Right atrium auricular region (tissue), 2 donors: ENCODE results near the gene NAP1L1. TPM values are rescaled to one million over a fixed set of nuclear protein-coding genes. Genes with fewer than 3 reads are reported as not detected.

ENCODE experiments used
- DNase-seq: peaks from one replicate; pipeline ENCODE4 v3.0.0-alpha.2; 2019; ENCODE audit warnings: low spot score
- H3K27ac ChIP-seq, 2 donors: fragments of 200-600 bp; sonication (generic); 1 replicate in 1 of 2; 2 replicates in 1 of 2; pipeline ENCODE4 v1.5.1; 2016 to 2019
- H3K27me3 ChIP-seq, 2 donors: fragments of 200-600 bp; sonication (generic); one replicate each; pipeline versions ENCODE4 v1.5.1 to v1.6.0; 2017 to 2019
- H3K36me3 ChIP-seq: fragments of 200-600 bp; sonication (generic); one replicate; pipeline ENCODE4 v1.5.1; 2016
- H3K4me1 ChIP-seq, 2 donors: fragments of 200-600 bp; sonication (generic); one replicate each; pipeline versions ENCODE4 v1.5.1 to v1.6.0; 2017 to 2019
- H3K4me3 ChIP-seq, 2 donors: fragments of 200-600 bp; sonication (generic); 1 replicate in 1 of 2; 2 replicates in 1 of 2; pipeline ENCODE4 v1.5.1; 2017 to 2019; ENCODE audit warnings: mild to moderate bottlenecking in 1 of 2, moderate library complexity in 1 of 2
- H3K9me3 ChIP-seq, 2 donors: fragments of 200-600 bp; sonication (generic); one replicate each; pipeline ENCODE4 v1.5.1; 2019
- total RNA-seq, 2 donors: library from RNA; depleted of rRNA; stranded (reverse); fragments of >200 nt; gene quantifications; one replicate each; pipeline ENCODE4 v1.1.0, GENCODE V29; 2016
- TF ChIP-seq, protein P1 (sequence below), 2 donors: fragments of 200-600 bp; sonication (generic); IDR thresholded peaks; one replicate each; pipeline ENCODE4 v1.5.1; 2019; ENCODE audit warnings: antibody characterized with exemption in 2 of 2

The NAP1L1 gene
- total RNA-seq, 2 donors from 2014 or later = 255 to 332 TPM

DNA sequence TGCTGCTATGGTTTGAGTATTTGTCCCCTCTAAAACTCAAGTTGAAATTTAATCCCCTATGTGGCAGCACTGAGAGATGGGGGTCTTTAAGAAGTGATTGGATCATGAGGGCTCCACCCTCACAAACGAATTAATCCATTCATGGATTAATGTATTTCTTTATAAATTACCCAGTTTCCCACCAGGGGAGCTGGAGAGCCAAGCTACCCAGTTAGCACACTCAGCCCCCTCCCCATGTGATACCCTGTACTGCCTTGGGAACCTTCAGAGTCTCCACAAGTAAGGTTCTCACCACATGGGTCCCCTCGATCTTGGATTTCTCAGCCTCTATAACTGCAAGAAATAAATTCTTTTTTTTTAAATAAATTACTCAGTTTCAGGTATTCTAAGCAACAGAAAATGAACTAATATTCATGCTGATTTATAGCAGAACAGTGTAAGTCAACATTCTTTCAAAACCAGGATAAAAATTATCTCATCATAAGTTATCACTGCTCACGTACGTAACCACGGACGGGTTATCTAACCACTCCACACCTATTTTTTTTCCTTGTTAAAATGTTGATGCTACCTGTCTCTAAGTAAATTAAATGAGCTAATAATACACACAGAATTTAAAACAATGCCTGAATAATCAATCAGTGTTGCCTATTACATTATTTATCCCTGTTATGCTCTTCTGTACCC lies 3.6 kb downstream of the NAP1L1 start:
- peaks cover 6 to 13% of the 10 kb centered on the region in 2 donors for H3K9me3 ChIP-seq
- no peak overlapping the region for H3K4me3 ChIP-seq
- H3K36me3 ChIP-seq = no peaks in the 10 kb centered on the region
- no peak overlapping the region for H3K27ac ChIP-seq
- DNase-seq = no peak
- peaks cover 0 to 32% of the 10 kb centered on the region in 2 donors for H3K4me1 ChIP-seq
- H3K27me3 ChIP-seq = no peaks in the 10 kb centered on the region
- TF ChIP-seq, protein P1, sequence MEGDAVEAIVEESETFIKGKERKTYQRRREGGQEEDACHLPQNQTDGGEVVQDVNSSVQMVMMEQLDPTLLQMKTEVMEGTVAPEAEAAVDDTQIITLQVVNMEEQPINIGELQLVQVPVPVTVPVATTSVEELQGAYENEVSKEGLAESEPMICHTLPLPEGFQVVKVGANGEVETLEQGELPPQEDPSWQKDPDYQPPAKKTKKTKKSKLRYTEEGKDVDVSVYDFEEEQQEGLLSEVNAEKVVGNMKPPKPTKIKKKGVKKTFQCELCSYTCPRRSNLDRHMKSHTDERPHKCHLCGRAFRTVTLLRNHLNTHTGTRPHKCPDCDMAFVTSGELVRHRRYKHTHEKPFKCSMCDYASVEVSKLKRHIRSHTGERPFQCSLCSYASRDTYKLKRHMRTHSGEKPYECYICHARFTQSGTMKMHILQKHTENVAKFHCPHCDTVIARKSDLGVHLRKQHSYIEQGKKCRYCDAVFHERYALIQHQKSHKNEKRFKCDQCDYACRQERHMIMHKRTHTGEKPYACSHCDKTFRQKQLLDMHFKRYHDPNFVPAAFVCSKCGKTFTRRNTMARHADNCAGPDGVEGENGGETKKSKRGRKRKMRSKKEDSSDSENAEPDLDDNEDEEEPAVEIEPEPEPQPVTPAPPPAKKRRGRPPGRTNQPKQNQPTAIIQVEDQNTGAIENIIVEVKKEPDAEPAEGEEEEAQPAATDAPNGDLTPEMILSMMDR (IDR thresholded peaks at IDR 0.05) = no peak

DNA sequence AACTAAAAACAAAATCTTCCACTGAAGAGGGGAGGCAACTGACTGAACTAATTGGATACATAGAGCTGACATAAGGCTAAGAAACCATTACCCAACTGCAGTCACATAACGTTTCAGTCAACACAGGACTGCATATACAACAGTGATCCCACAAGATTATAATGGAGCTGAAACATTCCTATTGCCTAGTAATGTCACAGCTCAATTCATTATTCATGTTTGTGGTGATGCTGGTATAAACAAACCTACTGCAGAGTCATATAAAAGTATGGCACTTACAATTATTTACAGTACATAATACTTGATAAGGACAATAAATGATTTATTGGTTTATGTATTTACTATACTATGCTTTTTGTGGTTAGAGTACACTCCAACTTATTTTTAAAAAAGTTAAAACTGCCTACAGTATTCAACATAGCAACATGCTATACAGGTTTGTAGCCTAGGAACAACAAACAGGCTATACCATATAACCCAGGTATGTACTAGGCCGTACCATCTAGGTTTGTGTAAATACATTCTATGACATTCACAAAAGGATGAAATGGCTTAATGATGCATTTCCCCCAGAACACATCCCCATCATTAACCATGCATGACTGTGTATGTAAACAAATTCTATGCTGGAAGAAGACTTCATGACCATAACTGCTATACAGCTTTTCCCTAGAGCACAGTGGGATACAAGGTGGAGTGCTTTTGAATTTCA lies 4.3 kb downstream of the NAP1L1 start:
- H3K4me1 ChIP-seq = peaks cover 0 to 37% of the 10 kb centered on the region in 2 donors
- H3K27ac ChIP-seq = no peak overlapping the region
- peaks cover 6 to 13% of the 10 kb centered on the region in 2 donors for H3K9me3 ChIP-seq
- no peak for DNase-seq
- TF ChIP-seq, protein P1 (IDR thresholded peaks at IDR 0.05) = no peak
- no peaks in the 10 kb centered on the region for H3K36me3 ChIP-seq
- no peak overlapping the region for H3K4me3 ChIP-seq
- H3K27me3 ChIP-seq = no peaks in the 10 kb centered on the region

DNA sequence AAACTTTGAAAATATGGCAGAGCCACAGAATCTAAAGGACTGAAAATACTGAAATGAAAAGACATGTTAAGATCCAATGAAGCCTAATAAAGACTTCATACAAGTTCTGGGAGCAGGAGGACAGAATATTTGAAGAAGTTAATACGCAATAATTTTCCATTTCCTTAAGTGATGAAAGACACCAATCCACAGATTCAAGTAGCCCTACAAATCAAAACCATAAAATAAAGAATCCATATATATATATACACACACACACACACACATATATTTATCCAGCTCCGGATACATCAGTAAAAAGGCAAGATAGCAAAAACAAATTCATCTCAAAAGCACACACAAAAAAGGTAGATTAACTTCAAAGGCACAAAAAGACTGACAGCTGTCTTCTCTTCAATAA lies 5.7 kb downstream of the NAP1L1 start:
- H3K27ac ChIP-seq = no peak overlapping the region
- no peak for DNase-seq
- no peaks in the 10 kb centered on the region for H3K27me3 ChIP-seq
- no peak overlapping the region for H3K4me3 ChIP-seq
- TF ChIP-seq, protein P1 (IDR thresholded peaks at IDR 0.05) = no peak
- H3K4me1 ChIP-seq = peaks cover 0 to 49% of the 10 kb centered on the region in 2 donors
- H3K9me3 ChIP-seq = peaks cover 6 to 13% of the 10 kb centered on the region in 2 donors
- no peaks in the 10 kb centered on the region for H3K36me3 ChIP-seq

DNA sequence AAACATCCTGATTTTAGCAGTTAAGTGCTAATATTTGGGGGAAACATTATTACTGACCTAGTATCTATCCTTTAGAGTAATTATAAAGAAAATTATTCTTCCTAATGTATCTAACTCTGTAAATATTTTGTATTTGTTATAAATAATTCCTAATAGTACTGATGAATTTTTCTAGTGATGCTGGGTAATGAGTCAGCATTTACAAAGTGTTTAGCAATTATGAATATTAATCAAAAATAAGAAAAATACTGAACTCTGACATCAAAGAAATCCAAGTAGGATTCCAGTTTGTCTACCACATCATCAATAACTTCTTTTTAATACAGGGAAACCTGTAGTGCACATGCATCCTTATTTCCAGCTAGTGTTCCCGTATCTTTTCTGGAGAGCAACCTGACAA lies 9.0 kb downstream of the NAP1L1 start:
- TF ChIP-seq, protein P1 (IDR thresholded peaks at IDR 0.05) = no peak
- peaks cover 6 to 13% of the 10 kb centered on the region in 2 donors for H3K9me3 ChIP-seq
- H3K4me1 ChIP-seq = peaks cover 0 to 45% of the 10 kb centered on the region in 2 donors
- H3K27me3 ChIP-seq = no peaks in the 10 kb centered on the region
- DNase-seq = no peak
- no peaks in the 10 kb centered on the region for H3K36me3 ChIP-seq
- H3K27ac ChIP-seq = no peak overlapping the region
- no peak overlapping the region for H3K4me3 ChIP-seq

DNA sequence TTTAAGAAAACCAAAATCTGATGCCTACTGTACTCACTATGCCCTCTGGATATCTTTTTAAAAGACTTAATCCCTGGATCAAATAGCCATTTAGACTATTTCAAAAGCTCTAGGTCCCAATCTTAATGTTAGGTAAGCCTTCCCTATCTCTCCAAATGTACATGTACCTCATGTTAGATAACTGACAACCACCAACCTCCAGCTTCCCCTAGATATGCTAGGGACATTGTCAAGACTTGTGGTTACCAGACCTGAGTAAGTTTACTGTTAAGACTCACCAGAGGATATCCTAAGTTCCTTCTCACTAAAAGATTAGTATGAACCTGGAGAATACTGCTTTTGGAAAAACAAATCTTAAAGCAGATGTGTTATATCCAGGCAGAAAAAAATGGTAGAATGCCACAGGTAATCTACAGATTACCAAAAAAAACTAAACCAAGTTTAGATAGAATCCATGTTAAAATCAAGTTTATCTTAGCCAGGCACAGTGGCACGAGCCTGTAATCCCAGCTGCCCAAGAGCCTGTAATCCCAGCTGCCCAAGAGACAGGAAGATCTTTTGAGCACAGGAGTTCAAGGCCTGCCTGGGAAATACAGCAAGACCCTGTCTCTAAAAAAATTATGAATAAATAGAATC lies 9.7 kb downstream of the NAP1L1 start:
- DNase-seq = no peak
- Histone ChIP-seq H3K4me1 (peaks cover 0 to 50% of the 10 kb centered on the region in 2 donors), H3K36me3 (no peaks in the 10 kb centered on the region), H3K27ac (no peak overlapping the region), H3K27me3 (no peaks in the 10 kb centered on the region), H3K9me3 (peaks cover 6 to 13% of the 10 kb centered on the region in 2 donors), H3K4me3 (no peak overlapping the region)
- TF ChIP-seq, protein P1 (IDR thresholded peaks at IDR 0.05) = no peak
